T-helper 1 cell treated with Interleukin-12 subunit alpha and Interleukin-12 subunit beta and Interleukin-4 antibody, amounts not matched to agents 30 μg/mL and 1 μg/mL, for 36 hours (primary cell): ENCODE data around the gene CADM1.

Source experiments
- H3K27ac Mint-ChIP-seq: one replicate; pipeline ENCODE4 v1.8.0; 2021; ENCODE audit warnings: mild to moderate bottlenecking, mixed read lengths
- H3K27me3 Mint-ChIP-seq: one replicate; pipeline ENCODE4 v1.8.0; 2021; ENCODE audit warnings: low read depth, mixed read lengths
- H3K36me3 Mint-ChIP-seq: one replicate; pipeline ENCODE4 v1.8.0; 2021; ENCODE audit warnings: low read depth, mixed read lengths
- H3K4me1 Mint-ChIP-seq: one replicate; pipeline ENCODE4 v1.8.0; 2021; ENCODE audit warnings: low read depth, mixed read lengths
- H3K4me3 Mint-ChIP-seq: one replicate; pipeline ENCODE4 v1.8.0; 2021; ENCODE audit warnings: mild to moderate bottlenecking, moderate library complexity, mixed read lengths
- H3K9me3 Mint-ChIP-seq: one replicate; pipeline ENCODE4 v1.8.0; 2021; ENCODE audit warnings: mixed read lengths

CADM1 gene

GRCh38 chr11:115423728-115424459 is 80.3 kb downstream of the CADM1 start:
- H3K4me3 Mint-ChIP-seq, result no peak overlapping the region
- H3K36me3 Mint-ChIP-seq, result no peaks in the 10 kb centered on the region
- H3K4me1 Mint-ChIP-seq, result no peaks in the 10 kb centered on the region
- no peaks in the 10 kb centered on the region for H3K9me3 Mint-ChIP-seq
- no peak overlapping the region for H3K27ac Mint-ChIP-seq
- no peaks in the 10 kb centered on the region for H3K27me3 Mint-ChIP-seq

- H3K27ac Mint-ChIP-seq, result no peak overlapping the region
- H3K36me3 Mint-ChIP-seq, result no peaks in the 10 kb centered on the region
- no peak overlapping the region for H3K4me3 Mint-ChIP-seq
- H3K27me3 Mint-ChIP-seq, result no peaks in the 10 kb centered on the region
- no peaks in the 10 kb centered on the region for H3K9me3 Mint-ChIP-seq
- H3K4me1 Mint-ChIP-seq, result no peaks in the 10 kb centered on the region
Observed at GRCh38 chr11:115421992-115422689, 82.1 kb downstream of the CADM1 start.

- Mint-ChIP-seq H3K9me3 (no peaks in the 10 kb centered on the region), H3K27me3 (no peaks in the 10 kb centered on the region), H3K36me3 (no peaks in the 10 kb centered on the region), H3K27ac (no peak overlapping the region), H3K4me1 (no peaks in the 10 kb centered on the region), H3K4me3 (no peak overlapping the region)
Observed at GRCh38 chr11:115421352-115421991, 82.7 kb downstream of the CADM1 start.

GRCh38 chr11:115420505-115420904 is 83.7 kb downstream of the CADM1 start:
- Mint-ChIP-seq H3K9me3 (no peaks in the 10 kb centered on the region), H3K27me3 (no peaks in the 10 kb centered on the region), H3K4me3 (no peak overlapping the region), H3K27ac (no peak overlapping the region), H3K4me1 (no peaks in the 10 kb centered on the region), H3K36me3 (no peaks in the 10 kb centered on the region)

- H3K27me3 Mint-ChIP-seq, result no peaks in the 10 kb centered on the region
- H3K27ac Mint-ChIP-seq, result no peak overlapping the region
- H3K4me3 Mint-ChIP-seq, result no peak overlapping the region
- no peaks in the 10 kb centered on the region for H3K9me3 Mint-ChIP-seq
- no peaks in the 10 kb centered on the region for H3K36me3 Mint-ChIP-seq
- no peaks in the 10 kb centered on the region for H3K4me1 Mint-ChIP-seq
Observed at GRCh38 chr11:115418626-115419025, 85.6 kb downstream of the CADM1 start.

GRCh38 chr11:115418081-115418480 is 86.1 kb downstream of the CADM1 start:
- Mint-ChIP-seq H3K4me3 (no peak overlapping the region), H3K27me3 (no peaks in the 10 kb centered on the region), H3K27ac (no peak overlapping the region), H3K9me3 (no peaks in the 10 kb centered on the region), H3K4me1 (no peaks in the 10 kb centered on the region), H3K36me3 (no peaks in the 10 kb centered on the region)

- Mint-ChIP-seq H3K27me3 (no peaks in the 10 kb centered on the region), H3K36me3 (no peaks in the 10 kb centered on the region), H3K4me3 (no peak overlapping the region), H3K4me1 (no peaks in the 10 kb centered on the region), H3K27ac (no peak overlapping the region), H3K9me3 (no peaks in the 10 kb centered on the region)
Observed at GRCh38 chr11:115411120-115411519, 93.1 kb downstream of the CADM1 start.

- Mint-ChIP-seq H3K4me3 (no peak overlapping the region), H3K36me3 (no peaks in the 10 kb centered on the region), H3K9me3 (no peaks in the 10 kb centered on the region), H3K27ac (no peak overlapping the region), H3K4me1 (no peaks in the 10 kb centered on the region), H3K27me3 (no peaks in the 10 kb centered on the region)
Observed at GRCh38 chr11:115409691-115410220, 94.5 kb downstream of the CADM1 start.

GRCh38 chr11:115409116-115409670 is 95.0 kb downstream of the CADM1 start:
- H3K4me1 Mint-ChIP-seq, result no peaks in the 10 kb centered on the region
- no peaks in the 10 kb centered on the region for H3K9me3 Mint-ChIP-seq
- H3K27me3 Mint-ChIP-seq, result no peaks in the 10 kb centered on the region
- no peak overlapping the region for H3K27ac Mint-ChIP-seq
- no peaks in the 10 kb centered on the region for H3K36me3 Mint-ChIP-seq
- H3K4me3 Mint-ChIP-seq, result no peak overlapping the region

GRCh38 chr11:115408036-115408921 is 95.9 kb downstream of the CADM1 start:
- no peaks in the 10 kb centered on the region for H3K36me3 Mint-ChIP-seq
- no peaks in the 10 kb centered on the region for H3K9me3 Mint-ChIP-seq
- no peaks in the 10 kb centered on the region for H3K4me1 Mint-ChIP-seq
- H3K4me3 Mint-ChIP-seq, result no peak overlapping the region
- H3K27ac Mint-ChIP-seq, result no peak overlapping the region
- H3K27me3 Mint-ChIP-seq, result no peaks in the 10 kb centered on the region

- no peaks in the 10 kb centered on the region for H3K4me1 Mint-ChIP-seq
Observed at GRCh38 chr11:115407496-115407895, 96.7 kb downstream of the CADM1 start.

GRCh38 chr11:115406404-115406803 is 97.8 kb downstream of the CADM1 start:
- Mint-ChIP-seq H3K36me3 (no peaks in the 10 kb centered on the region), H3K27ac (no peak overlapping the region), H3K9me3 (no peaks in the 10 kb centered on the region), H3K4me1 (no peaks in the 10 kb centered on the region), H3K27me3 (no peaks in the 10 kb centered on the region), H3K4me3 (no peak overlapping the region)

More at GRCh38 chr11:115407496-115407895, 96.7 kb downstream of the CADM1 start:
- no peak overlapping the region for H3K4me3 Mint-ChIP-seq
- no peaks in the 10 kb centered on the region for H3K36me3 Mint-ChIP-seq
- no peaks in the 10 kb centered on the region for H3K27me3 Mint-ChIP-seq
- H3K27ac Mint-ChIP-seq, result no peak overlapping the region
- H3K9me3 Mint-ChIP-seq, result no peaks in the 10 kb centered on the region

GRCh38 chr11:115398333-115399080 is 105.7 kb downstream of the CADM1 start:
- H3K4me3 Mint-ChIP-seq, result no peak overlapping the region
- no peaks in the 10 kb centered on the region for H3K4me1 Mint-ChIP-seq
- no peak overlapping the region for H3K27ac Mint-ChIP-seq
- no peaks in the 10 kb centered on the region for H3K27me3 Mint-ChIP-seq
- H3K9me3 Mint-ChIP-seq, result no peaks in the 10 kb centered on the region
- H3K36me3 Mint-ChIP-seq, result no peaks in the 10 kb centered on the region
